HL-60 (cell line): ENCODE measurements around the gene PAK4.

ENCODE experiments used
- DNase-seq, 2 experiments: peaks; one replicate each; pipeline ENCODE4 v3.0.0-alpha.2; 2010 to 2020; ENCODE audit warnings: low read depth in 1 of 2, low spot score in 1 of 2
- H3K27ac ChIP-seq: fragments of 250-450 bp; sonication (Bioruptor Pico); replicated peaks from 2 replicates; pipeline ENCODE4 v1.5.1; 2020; ENCODE audit warnings: mild to moderate bottlenecking, moderate library complexity
- H3K27me3 ChIP-seq: fragments of 250-450 bp; sonication (Bioruptor Pico); 2 replicates; pipeline ENCODE4 v1.5.1; 2021; ENCODE audit warnings: mild to moderate bottlenecking, moderate library complexity; ENCODE audit not compliant: insufficient read depth, poor library complexity, severe bottlenecking
- H3K4me3 ChIP-seq: replicated peaks from 2 replicates; pipeline ENCODE4 v1.5.1; 2011; ENCODE audit warnings: mild to moderate bottlenecking, control low read depth, low read length; ENCODE audit not compliant: insufficient read depth
- GABPA ChIP-seq: IDR thresholded peaks from 2 replicates; pipeline ENCODE4 v1.6.1; 2012; ENCODE audit warnings: low read depth
- POLR2AphosphoS5 ChIP-seq: IDR thresholded peaks from 2 replicates; pipeline ENCODE4 v1.6.1; 2012; ENCODE audit warnings: low read depth
- SPI1 ChIP-seq: IDR thresholded peaks from 2 replicates; pipeline ENCODE4 v1.6.1; 2012; ENCODE audit warnings: low read depth, mild to moderate bottlenecking, borderline replicate concordance
- TF ChIP-seq, protein P1 (sequence below): IDR thresholded peaks from one replicate; pipeline ENCODE4 v1.5.1; 2011; ENCODE audit warnings: low read length, control low read depth, inconsistent platforms; ENCODE audit not compliant: insufficient read depth
- TF ChIP-seq, protein P2 (sequence below): IDR thresholded peaks from 2 replicates; pipeline ENCODE4 v1.6.1; 2012; ENCODE audit warnings: low read depth; ENCODE audit not compliant: insufficient replicate concordance

The PAK4 gene

DNA sequence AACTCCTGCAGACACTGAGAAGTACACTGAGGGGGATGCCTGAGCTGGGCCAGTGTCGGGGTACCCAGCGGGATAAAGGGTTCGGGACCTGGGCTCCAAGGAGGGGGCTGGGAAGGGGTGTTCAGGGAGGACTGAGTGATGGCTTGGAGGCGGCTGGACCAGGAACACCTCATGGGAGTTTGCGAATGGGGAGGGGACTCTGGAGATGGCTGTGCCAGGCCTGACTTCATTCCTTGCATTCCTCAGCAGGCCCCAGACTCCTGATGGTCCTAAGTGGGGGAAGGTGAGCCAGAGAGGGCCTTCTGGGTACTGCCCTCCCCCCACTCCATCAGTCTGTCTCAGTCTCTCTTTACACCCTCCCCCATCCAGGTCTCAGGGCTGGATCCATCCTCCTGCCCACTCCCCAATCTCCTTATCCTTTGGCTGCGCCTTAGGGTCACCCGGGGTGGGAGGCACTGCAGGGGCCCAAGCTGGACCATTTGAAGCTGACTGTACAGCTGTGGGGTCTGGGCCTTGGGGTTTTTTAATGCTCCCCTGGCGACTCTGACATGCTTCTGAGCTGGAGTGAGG is 13.8 kb downstream of the PAK4 start:
- TF ChIP-seq, protein P1, sequence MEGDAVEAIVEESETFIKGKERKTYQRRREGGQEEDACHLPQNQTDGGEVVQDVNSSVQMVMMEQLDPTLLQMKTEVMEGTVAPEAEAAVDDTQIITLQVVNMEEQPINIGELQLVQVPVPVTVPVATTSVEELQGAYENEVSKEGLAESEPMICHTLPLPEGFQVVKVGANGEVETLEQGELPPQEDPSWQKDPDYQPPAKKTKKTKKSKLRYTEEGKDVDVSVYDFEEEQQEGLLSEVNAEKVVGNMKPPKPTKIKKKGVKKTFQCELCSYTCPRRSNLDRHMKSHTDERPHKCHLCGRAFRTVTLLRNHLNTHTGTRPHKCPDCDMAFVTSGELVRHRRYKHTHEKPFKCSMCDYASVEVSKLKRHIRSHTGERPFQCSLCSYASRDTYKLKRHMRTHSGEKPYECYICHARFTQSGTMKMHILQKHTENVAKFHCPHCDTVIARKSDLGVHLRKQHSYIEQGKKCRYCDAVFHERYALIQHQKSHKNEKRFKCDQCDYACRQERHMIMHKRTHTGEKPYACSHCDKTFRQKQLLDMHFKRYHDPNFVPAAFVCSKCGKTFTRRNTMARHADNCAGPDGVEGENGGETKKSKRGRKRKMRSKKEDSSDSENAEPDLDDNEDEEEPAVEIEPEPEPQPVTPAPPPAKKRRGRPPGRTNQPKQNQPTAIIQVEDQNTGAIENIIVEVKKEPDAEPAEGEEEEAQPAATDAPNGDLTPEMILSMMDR: no peak
- TF ChIP-seq, protein P2, sequence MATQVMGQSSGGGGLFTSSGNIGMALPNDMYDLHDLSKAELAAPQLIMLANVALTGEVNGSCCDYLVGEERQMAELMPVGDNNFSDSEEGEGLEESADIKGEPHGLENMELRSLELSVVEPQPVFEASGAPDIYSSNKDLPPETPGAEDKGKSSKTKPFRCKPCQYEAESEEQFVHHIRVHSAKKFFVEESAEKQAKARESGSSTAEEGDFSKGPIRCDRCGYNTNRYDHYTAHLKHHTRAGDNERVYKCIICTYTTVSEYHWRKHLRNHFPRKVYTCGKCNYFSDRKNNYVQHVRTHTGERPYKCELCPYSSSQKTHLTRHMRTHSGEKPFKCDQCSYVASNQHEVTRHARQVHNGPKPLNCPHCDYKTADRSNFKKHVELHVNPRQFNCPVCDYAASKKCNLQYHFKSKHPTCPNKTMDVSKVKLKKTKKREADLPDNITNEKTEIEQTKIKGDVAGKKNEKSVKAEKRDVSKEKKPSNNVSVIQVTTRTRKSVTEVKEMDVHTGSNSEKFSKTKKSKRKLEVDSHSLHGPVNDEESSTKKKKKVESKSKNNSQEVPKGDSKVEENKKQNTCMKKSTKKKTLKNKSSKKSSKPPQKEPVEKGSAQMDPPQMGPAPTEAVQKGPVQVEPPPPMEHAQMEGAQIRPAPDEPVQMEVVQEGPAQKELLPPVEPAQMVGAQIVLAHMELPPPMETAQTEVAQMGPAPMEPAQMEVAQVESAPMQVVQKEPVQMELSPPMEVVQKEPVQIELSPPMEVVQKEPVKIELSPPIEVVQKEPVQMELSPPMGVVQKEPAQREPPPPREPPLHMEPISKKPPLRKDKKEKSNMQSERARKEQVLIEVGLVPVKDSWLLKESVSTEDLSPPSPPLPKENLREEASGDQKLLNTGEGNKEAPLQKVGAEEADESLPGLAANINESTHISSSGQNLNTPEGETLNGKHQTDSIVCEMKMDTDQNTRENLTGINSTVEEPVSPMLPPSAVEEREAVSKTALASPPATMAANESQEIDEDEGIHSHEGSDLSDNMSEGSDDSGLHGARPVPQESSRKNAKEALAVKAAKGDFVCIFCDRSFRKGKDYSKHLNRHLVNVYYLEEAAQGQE: no peak
- TF ChIP-seq SPI1: no peak
- no peak for TF ChIP-seq GABPA
- no peak for TF ChIP-seq POLR2AphosphoS5
- H3K27ac ChIP-seq: no peak overlapping the region
- DNase-seq: no peak
- no peak overlapping the region for H3K4me3 ChIP-seq
- H3K27me3 ChIP-seq: no peaks in the 10 kb centered on the region

DNA sequence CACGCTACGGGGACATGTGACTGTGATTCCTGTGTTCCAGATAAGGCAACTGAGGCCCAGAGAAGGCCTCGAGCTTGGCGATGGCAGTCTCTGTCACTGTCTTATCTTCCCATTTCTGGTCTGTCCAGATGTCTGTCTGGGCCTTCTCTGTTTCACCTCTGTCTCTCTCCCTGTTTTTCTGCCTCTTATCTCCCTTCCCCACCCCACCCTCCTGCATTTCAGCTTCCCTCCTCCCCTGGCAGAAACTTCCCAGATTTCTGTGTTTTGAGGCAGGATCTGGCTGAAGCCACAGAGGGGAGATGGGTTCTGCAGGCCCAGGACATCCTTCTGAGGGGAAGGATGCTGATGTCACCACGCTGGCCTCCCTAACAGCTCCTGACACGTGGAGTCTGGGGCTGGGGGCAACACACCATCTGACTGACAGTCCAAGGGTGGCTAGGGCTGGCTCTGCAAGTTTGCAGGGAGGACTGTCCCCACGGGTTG is 14.4 kb downstream of the PAK4 start:
- H3K4me3 ChIP-seq: no peak overlapping the region
- DNase-seq: no peak

DNA sequence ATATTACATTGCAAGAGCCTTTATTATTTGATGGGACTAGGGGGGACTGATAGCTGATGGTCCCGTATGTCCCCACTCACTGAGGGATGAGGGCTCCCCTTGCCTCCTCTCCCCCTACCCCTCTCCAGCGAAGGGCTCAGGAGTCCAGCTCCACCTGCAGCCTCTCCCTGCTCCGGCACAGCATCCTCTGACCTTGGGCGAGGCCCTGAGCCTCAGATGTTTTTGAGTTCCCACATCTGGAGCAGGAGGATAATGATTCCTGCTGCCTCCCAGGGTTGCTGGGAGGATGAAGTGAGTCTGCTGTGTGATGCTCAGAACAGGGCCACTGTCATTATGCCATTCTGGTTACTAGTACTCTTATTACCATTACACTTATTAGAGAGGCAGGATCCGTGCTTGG is 15.0 kb downstream of the PAK4 start:
- no peak for DNase-seq
- no peaks in the 10 kb centered on the region for H3K27me3 ChIP-seq
- TF ChIP-seq SPI1 (no peak), POLR2AphosphoS5 (no peak), GABPA (no peak)
- no peak overlapping the region for H3K27ac ChIP-seq
- H3K4me3 ChIP-seq: no peak overlapping the region

More for the DNA sequence above, 14.4 kb downstream of the PAK4 start:
- Histone ChIP-seq H3K27me3 (no peaks in the 10 kb centered on the region), H3K27ac (no peak overlapping the region)
- TF ChIP-seq, protein P1: no peak
- no peak for TF ChIP-seq POLR2AphosphoS5
- TF ChIP-seq SPI1: no peak
- TF ChIP-seq GABPA: no peak
- TF ChIP-seq, protein P2: no peak

GRCh38 chr19:39141929-39142328 is 16.3 kb downstream of the PAK4 start:
- H3K27me3 ChIP-seq: no peaks in the 10 kb centered on the region
- no peak overlapping the region for H3K4me3 ChIP-seq
- TF ChIP-seq SPI1 (no peak), GABPA (no peak), POLR2AphosphoS5 (no peak)
- TF ChIP-seq, protein P1: no peak
- no peak overlapping the region for H3K27ac ChIP-seq
- DNase-seq: no peak
